Measurements from ENCODE around the gene PPP2R3A. TPM values are rescaled to one million over a fixed set of nuclear protein-coding genes. Genes with fewer than 3 reads are reported as not detected.

PPP2R3A gene
- total RNA-seq = 7.4 and 26.1 TPM in 2 replicates

DNA sequence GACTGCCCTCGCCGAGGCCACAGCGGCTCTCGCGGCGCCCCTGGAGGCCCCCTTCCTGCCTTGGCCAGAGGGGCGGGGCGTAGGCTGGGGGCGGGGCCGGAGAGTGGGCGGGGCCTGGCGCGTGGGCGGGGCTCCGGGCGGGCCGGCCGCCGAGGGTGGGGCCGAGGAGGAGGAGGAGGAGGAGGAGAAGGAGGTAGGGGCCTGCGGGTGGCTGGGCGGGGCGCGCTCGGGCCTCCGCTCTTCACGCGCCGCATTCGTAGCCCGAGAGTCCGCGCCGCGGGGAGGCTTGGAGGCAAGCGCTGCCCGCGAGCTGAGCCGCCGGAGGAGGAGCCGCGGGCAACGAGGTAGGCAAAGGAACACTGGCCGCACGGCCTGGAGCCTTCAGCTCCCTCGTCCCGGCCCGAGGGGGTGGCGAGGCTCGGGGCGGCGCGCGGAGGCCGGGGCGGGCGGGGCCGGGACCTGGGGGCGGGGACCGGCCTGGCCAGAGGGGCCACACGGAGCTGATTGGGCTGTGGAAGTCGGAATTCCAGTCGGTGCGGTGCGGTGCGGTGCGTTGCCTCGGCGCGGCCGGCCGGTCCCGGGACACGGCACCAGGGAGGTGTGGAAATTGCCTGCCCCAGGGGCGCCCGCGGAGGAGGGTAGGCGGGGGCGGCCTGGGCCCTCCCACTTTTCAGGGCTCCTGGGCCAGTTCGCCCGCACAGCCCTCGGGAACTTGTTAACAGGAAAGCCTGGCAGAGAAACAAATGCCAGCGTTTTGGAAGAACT, at the start of gene PPP2R3A:
Gene PPP2R3A (plus strand): TSS at position 223 of the 765 bp plus-strand sequence. CDS start 35,771 bp downstream, outside the sequence.

GRCh38 chr3:136196064-136196400, 230.5 kb downstream of the PPP2R3A start, which contains the start of gene MSL2:
TSS of gene MSL2 (minus strand) at chr3:136196335. CDS start at chr3:136195113, 1,222 bp downstream.

Small RNA genes lying within 50 kb of the gene (small RNA-seq; reads per million reads assigned to genes)
- not detected for gene AC092989.1 (ENCODE audit: low replicate concordance)

Other genes starting within 250 kb of the PPP2R3A start
- gene MSL2, start 230.6 kb downstream of the PPP2R3A start, total RNA-seq = 20.4 and 21.5 TPM in 2 replicates

Data from placental pericyte (primary cell).